ACHN (cell line): ENCODE measurements around the gene ALX3.
A peak's percentile ranks its signal among the peaks of the same experiment; 100 is the strongest.

ENCODE experiments used
- DNase-seq: peaks from one replicate; pipeline ENCODE4 v3.0.0-alpha.2; 2015
- in situ Hi-C: cut with HindIII; loops from 2 replicates; pipeline ENCODE4 v1.10.0; 2017; ENCODE audit warnings: low sequenced_read_pairs, low pct_ligation_motif_present, low pct_unique_long_range_greater_than_20kb

Gene ALX3

GRCh38 chr1:110055493-110056284, 14.8 kb downstream of the ALX3 start:
- in situ Hi-C loops, result no loop called here
- peak; percentile 8 for DNase-seq

DNA sequence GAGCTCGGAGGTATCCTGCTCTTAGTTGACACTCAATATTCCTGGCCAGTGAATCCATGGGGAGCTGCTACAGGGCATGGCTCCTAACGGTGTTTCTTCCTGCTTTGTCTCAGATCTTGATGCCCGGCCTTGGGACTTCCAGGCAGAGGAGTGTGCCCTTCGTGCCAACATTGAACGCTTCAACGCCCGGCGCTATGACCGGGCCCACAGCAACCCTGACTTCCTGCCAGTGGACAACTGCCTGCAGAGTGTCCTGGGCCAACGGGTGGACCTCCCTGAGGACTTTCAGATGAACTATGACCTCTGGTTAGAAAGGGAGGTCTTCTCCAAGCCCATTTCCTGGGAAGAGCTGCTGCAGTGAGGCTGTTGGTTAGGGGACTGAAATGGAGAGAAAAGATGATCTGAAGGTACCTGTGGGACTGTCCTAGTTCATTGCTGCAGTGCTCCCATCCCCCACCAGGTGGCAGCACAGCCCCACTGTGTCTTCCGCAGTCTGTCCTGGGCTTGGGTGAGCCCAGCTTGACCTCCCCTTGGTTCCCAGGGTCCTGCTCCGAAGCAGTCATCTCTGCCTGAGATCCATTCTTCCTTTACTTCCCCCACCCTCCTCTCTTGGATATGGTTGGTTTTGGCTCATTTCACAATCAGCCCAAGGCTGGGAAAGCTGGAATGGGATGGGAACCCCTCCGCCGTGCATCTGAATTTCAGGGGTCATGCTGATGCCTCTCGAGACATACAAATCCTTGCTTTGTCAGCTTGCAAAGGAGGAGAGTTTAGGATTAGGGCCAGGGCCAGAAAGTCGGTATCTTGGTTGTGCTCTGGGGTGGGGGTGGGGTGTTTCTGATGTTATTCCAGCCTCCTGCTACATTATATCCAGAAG, 16.7 kb downstream of the ALX3 start:
- peak; percentile 48 for DNase-seq
- in situ Hi-C loops, result no loop called here

GRCh38 chr1:110051262-110051648, 19.2 kb downstream of the ALX3 start:
- DNase-seq, result no peak
- in situ Hi-C loops, result no loop called here

- no peak for DNase-seq
- in situ Hi-C loops, result no loop called here
Measured at GRCh38 chr1:110050602-110051261, 19.7 kb downstream of the ALX3 start.

DNA sequence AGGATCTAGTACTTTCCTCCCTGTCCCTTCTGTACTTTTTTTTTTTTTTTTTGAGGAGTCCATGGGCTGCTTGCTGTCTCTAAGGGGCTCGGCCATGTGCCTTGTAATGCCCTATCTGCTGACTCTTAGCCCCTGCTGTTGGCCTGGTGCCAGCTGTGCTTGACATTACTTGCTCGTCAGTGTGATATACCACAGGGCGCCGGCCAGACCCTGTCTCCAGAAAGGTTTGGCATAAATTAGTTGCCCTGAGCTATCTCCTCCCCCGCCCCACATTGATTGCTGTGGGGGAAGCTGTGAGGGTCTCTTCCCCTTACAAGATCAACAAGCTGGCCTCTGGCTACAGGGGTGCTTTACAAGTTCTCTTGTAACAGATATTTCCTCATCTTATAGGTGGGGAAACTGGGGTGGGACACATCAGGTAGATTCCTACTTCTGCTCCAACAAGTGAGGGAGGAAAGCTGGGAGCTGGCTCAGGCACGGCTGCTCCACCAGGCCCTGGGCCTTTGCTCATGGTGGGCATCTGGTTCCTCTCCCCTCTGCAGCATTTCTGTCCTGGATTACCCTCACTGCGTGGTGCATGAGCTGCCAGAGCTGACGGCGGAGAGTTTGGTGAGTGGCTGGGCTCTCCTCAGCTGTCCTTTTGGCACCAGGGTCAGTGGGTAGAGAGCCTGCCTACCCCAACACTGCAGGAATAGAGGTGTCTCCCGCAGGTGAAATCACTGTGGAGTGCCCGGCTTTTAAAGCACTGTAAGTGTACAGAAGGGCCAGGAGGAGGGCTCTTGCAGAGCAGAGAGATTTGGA, 20.5 kb downstream of the ALX3 start:
- in situ Hi-C loops, result no loop called here
- DNase-seq, result no peak

DNA sequence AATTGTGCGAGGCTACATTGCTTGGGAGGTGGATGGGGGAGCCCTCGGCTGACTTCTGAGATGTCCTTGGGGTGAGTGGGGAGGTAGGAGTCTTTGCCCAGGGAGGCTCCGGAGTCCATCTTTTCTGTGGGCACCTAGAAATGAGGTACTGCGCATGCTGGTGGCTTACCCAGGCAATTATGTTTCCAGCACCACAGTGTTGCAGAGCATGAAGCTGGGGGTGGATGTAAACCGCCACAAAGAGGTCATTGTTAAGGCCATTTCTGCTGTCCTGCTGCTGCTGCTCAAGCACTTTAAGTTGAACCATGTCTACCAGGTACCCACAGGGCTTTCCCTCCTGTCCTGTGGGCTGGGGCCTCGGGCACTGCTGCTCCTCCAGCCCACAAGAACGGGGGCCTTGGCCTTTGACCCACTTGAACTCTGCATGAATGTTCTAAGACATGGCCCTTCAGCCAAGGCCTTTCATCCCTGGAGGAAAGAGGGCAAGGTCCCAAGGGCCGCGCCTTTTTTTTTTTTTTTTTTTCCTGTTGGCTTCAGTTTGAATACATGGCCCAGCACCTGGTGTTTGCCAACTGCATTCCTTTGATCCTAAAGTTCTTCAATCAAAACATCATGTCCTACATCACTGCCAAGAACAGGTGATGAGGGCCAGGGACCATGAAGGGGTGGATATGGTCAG, 21.4 kb downstream of the ALX3 start:
- DNase-seq, result no peak
- in situ Hi-C loops, result no loop called here

GRCh38 chr1:110048240-110048639, 22.2 kb downstream of the ALX3 start:
- DNase-seq, result no peak
- in situ Hi-C loops, result no loop called here

- in situ Hi-C loops, result no loop called here
- no peak for DNase-seq
Measured at GRCh38 chr1:110047463-110047862, 23.0 kb downstream of the ALX3 start.

DNA sequence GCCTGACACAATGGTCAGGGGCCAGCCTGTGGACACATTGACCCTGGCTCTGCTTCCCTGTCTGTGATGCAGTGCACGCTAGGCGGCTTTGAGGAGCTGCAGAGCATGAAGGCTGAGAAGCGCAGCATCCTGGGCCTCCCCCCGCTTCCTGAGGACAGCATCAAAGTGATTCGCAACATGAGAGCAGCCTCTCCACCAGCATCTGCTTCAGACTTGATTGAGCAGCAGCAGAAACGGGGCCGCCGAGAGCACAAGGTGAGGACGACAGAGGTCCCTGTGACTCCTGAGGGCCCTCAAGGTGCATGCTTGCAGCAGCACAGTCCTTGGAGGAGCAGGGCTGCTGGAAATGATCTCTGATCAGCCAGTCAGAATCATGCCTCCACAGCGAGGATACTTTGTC, 27.5 kb downstream of the ALX3 start:
- in situ Hi-C loops, result no loop called here
- no peak for DNase-seq

GRCh38 chr1:110040548-110040947, 29.9 kb downstream of the ALX3 start:
- in situ Hi-C loops, result no loop called here

DNA sequence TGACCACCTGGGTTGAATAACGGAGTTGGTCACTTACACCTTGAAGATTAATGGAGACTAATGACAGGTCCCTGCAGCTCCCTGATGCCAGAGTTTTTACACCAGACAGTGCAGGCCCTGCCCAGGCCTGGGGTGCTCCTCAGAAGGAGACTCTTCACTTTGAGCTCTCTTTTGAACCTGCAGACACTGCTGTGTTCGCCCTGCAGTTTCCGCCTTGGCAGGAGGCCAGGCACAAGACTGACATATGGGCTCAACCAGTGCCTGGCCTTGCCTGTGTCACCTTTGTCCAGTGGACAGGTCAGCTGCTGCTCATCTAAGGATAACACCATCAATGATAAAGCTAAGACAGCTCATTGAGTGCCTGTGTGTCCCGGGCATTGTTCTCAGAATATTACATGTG, 30.8 kb downstream of the ALX3 start:
- in situ Hi-C loops, result no loop called here

More at GRCh38 chr1:110040548-110040947, 29.9 kb downstream of the ALX3 start:
- no peak for DNase-seq

DNA sequence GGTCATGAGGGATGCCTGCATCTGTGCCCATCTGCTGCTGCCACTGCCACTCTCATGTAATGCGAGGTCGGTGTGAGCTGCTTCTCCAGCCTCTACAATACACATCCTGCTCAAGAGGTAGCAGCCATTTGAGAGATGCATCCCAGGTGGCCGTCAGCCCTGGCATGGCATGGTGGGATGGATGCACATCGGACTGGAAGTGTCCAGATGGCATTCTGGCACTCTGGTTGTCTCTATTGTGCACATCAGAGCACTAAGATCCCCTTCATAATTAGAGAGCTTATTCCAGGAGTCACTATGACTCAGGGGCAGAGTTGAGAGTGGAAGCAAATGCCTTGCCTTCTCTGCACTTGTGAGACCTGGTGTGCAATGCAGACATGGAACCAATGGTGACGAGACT, 32.2 kb downstream of the ALX3 start:
- no peak for DNase-seq
- in situ Hi-C loops, result no loop called here

More for the DNA sequence above, 30.8 kb downstream of the ALX3 start:
- DNase-seq, result no peak

- in situ Hi-C loops, result no loop called here
- no peak for DNase-seq
Measured at GRCh38 chr1:110035236-110035752, 35.2 kb downstream of the ALX3 start.

GRCh38 chr1:110034451-110035235, 35.8 kb downstream of the ALX3 start, which contains the start of gene STRIP1:
Gene STRIP1, plus strand, starts transcription at chr1:110034624. Its CDS starts 14 bp downstream, at chr1:110034638.
- peak; percentile 95 for DNase-seq
- in situ Hi-C loops, result no loop called here

GRCh38 chr1:110034040-110034450, 36.4 kb downstream of the ALX3 start:
- in situ Hi-C loops, result no loop called here
- DNase-seq, result no peak

- DNase-seq, result no peak
- in situ Hi-C loops, result no loop called here
Measured at GRCh38 chr1:110033421-110033820, 37.1 kb downstream of the ALX3 start.

GRCh38 chr1:110032327-110032726, 38.1 kb downstream of the ALX3 start:
- DNase-seq, result no peak
- in situ Hi-C loops, result no loop called here
